GM18858 (cell line): ENCODE data around the gene RPRM.
"Not testable (repeated sequence)": the region's sequence is repeated elsewhere in the genome, so short reads cannot be mapped to it uniquely, and the experiment has no call there.

ENCODE experiments used
- ATAC-seq: cut with Tn5 transposase; IDR thresholded peaks from one replicate; pipeline ENCODE4 v1.9.1; 2021; ENCODE audit not compliant: unreplicated experiment

Gene RPRM

DNA sequence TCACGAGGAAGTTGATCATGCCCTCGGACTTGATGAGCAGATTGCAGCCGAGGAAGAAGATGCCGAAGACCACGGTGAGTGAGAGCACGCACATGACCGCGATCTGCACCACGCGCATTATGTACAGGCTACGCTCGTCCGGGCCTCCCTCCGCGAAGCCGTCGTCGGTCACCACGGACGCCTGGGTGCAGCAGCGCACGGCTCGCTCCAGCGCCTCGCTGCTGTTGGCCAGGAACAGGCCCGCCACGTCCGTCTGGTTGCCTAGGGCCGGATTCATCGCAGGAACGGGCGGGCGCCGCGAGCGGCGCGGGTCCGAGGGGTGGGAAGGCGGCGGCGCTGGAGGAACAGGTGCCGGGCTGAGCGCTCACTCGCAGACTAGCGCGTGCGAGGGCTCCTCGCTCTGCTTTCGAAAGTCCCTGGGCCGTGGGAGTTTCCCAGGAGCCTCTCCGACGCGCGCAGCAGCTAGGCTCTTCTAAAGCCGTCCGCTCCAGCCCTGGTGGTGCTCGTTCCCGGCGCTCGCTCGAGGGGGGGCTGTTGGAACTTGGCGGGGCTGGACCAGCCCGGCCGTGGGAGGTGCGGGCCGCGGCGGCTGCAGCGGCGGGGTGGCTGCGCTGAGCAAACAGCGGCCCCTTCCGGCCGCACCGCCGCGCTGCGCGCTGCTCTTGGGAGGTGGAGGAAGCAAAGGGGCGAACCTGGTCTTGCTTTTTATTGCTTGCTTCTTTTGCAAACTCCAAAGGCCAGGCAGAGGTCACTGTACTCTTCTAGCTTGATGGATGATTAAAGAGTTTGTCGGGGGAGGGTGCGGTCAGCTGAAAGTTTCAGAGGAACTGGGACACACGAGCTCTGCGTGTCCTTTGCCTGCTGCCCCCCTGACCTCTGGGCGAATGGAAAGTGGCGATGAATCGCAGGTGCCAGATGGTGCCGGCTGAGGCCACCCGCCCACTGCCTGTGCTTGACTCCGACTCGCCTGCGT is at the start of gene RPRM:
RPRM (minus strand) TSS at position 474 of the 973 bp plus-strand sequence; CDS start at position 277, 197 bp downstream.
- ATAC-seq = peak; percentile 74

DNA sequence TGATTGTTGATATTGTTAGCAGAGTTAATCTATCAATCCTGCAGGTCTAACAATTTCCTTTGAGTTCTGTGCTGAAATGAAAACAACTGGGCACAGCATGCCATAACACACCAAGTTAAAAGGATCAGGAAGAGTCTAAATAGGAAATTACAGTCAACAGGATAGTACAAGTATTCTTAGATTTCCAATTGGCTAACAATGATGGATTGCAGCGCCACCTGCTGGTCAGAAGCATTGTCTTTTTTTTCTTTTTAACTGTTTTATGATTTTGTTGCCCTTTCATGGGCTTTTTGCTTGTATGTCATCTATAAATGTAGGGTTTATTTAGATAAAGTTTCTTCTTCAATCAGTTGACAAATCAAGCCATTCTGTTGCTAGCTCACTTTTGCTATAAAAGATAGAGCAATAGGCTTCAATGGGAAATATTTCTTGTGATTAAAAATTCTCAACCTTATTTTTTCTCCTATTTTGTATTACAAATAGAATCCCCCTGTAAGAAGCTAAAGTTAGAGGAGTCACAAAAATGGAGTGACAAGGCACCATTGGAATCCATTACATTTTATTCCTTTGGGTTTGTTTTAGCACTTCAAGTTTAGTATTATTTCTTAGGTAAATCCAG is 40.8 kb upstream of the RPRM start:
- peak; percentile 40 for ATAC-seq

DNA sequence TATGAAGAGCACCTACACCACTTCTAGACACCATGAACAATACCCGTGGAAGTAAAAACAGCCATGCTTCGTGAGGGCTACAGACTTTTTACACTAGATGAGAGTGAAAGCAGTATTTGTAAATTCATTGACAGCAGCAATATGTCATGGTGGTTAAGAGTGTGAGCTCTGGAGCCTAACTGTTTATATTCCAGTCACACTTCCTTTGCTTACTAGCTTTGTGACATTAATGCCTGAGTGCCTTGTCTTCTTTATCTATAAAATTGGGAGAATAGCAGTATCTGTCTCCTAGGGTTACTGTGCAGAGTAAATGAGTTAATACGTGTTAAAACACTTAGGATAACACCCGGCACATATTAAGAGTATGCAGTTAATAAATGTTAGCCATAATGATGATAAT is 33.8 kb upstream of the RPRM start:
- no peak for ATAC-seq

DNA sequence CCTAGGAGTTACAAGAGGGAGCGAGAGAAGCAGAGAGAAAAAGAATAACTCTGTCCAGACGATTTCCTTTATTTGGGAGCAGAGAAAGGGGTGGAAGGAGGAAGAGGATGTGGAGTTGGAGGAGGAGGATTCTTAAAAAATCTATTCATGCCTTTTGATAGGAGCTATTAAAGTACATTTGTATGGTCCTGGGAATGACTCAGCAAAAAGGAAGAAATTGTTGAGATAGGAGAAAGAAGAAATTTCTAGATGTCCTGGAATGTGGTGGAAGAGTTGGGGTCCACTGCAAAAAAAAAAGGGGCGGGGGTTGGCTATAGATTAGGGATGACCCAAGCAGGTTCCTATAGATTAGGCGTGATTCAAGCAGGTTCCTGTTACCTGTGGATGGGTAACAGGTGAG is 32.4 kb upstream of the RPRM start:
- no peak for ATAC-seq

DNA sequence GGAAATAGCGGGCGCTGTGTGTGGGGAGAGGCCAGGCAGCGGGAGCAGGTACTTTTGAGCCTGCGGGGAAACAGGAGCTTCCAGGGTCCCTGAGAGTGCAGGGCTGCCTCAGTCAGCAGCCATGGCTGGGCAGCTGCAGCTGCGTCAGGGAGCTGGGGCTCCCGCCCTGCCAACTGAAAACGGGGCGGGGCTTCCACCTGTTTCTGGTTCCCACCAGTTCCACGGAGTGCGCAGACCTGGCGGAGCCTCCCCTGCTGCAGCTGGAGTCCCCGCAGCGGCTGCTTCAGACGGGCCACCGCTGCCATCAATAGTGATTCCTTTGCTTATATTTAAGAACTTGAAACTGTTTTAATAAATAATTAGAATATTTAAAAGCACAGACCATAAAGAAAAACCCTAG is 30.6 kb upstream of the RPRM start:
- ATAC-seq = no peak

DNA sequence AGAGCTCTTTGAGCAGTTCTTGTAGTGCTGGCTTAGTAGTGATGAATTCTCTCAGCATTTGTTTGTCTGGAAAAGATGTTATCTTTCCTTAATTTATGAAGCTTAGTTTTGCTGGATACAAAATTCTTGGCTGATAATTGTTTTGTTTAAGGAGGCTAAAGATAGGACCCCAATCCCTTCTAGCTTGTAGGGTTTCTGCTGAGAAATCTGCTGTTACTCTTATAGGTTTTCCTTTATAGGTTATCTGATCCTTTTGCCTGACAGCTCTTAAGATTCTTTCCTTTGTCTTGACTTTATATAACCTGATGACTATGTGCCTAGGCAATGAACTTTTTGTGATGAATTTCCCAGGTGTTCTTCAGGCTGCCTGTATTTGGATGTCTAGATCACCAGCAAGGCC is 27.9 kb upstream of the RPRM start:
- ATAC-seq = not testable (repeated sequence)

DNA sequence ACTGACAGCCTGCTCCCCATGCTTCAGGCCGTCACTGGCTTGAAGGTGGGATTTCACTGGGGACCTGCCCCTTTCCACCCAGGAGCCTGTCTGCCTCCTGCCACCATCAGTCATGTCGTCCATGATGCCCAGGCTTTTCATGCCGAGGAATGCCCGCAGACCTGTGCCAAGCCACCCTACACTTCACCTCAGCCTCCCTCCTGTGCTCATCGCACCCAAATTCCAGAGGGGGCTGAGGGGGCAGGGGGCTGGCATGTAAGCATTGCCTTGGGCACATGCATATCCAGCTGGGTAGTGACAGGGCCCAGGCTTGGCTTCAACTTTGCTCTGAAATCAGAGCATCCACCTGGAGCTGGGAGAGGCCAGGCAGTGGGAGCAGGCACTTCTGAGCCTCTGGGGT is 20.9 kb upstream of the RPRM start:
- ATAC-seq = no peak

DNA sequence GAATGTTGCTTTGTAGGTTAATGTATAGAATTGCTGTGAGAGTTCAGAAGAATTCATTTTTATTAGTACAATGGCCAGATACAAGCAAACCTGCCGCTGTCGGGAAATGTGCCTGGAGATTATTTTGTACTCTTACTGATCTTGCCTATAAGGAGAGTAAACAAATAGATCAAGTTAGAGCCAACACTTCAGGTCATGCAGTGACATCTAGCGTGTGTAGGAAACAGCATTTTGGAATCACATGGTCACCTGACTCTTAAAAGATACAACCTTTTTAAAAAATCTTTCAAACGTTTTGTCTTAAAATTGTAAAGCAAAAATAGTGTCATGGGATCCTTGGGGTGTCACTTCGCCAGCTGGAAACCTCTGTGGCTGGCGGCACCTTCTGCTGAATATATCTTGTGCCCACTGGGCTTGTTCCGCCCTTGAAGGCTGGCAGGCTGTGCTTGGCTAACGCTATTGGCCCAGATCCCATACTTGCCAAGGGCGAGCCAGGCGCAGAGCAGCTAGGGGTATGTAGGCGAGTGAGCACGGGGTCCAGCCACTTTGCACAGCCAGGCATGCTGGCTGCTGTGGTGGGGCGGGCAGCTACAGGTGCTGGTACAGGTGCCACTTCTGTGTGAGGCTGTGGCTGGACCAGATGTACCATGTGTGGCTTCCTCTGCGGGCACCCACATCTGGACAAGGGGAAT is 19.5 kb upstream of the RPRM start:
- no peak for ATAC-seq

DNA sequence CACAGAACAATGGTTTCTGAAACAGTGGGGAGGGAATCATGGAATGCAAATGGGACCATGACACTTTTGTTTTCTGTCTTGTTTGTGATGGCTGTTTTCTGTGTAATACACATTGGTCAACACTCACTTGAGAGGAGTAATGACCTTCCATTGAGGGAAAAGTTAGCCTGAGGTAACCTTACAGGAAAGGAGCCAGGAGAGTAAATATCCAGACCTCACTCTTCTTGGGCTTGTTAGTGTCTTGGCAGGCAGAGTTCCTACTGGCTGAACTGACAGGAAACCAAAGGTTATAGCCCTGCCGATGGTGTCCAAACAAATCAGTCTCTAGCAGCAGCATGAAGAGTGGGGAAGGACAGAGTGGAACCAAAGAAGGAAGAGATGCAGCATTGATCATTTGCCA is 17.2 kb upstream of the RPRM start:
- ATAC-seq = no peak

DNA sequence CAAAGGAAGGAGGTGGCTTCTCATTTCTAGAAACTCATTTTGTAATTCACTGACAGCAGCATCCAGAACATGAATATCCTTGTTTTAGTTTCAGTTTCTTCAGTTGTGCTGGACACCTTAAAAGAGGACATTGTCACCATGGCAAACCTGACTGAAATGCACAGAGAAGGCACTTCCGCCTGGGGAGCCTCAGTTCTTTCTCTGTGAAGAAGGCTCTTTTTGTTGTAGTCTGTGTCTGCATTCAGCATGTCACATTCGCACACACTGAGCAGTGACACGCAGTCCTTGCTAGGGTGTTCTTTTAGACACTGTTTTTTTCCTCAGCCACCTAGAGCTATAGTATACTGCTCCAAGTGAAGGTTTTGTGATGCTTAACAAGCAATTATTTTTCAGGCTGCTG is 9.5 kb upstream of the RPRM start:
- ATAC-seq = no peak

DNA sequence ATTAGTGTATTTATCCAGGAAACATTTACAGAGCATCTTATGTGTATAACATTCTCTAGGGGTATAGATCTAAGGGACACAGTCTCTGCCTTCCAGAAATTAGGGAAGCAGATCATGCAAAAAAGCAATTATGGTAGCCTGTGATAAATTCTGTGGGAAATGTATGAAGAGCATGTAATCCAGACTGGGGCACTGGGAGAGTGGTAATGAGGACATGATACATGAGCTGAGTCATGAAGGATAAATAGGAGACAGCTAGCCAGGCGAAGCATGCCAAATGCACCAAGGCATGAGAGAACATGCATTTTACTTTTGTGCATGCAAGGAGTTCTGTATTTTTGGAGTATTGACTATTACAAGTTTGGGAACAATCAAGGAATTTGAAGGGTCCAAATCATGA is 8.9 kb upstream of the RPRM start:
- no peak for ATAC-seq

DNA sequence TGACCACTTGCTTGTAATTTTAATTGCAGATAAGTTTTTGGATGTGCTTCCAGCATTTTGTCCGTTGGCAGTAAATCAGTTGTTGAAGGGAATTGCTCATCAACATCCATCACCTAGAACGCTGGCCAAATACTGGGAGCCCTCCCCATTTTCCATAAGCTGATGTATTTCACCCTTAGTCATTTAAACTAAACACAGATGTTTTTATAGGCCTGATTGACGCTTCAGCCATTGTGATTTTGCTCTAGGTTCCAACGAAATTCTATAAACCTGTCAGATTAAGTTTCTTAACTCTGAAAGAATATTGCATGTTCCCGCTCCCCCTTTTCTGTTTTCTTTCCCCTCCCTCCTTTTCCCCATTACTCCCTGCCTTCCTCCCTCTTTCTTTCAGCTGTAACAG is 1.0 kb upstream of the RPRM start:
- no peak for ATAC-seq

DNA sequence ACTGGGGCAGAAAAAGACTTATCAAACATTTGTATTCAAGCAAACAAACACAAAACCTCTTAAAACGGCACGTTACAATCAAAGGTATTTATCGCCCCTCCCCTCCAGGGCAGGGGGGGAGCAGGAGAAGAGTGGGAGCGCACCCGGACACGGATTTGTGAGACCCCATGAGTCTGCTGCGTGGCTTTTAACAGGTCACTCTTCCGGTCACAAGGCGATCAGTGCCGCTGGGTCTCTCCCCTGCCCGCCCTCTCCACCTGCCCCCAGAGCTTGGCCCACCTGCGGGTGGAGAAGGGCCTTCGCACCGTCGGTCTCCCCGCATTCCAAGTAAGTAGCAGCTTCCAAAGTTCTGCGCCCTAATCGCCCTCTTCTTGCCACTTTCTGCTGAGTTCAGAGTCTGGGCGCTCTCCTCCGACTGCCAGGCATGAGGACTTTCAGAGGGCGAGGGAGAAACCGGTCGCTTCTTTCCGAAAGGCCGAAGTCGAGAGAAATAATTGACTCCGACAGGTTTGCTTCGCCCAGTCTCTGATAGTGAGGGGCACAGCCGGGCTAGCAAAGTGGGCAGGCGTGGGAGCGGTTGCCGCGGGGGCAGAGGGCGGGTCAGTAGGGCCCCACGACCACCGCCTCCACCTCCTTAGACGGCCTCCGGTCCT is 800 bp downstream of the RPRM start:
- ATAC-seq = no peak

DNA sequence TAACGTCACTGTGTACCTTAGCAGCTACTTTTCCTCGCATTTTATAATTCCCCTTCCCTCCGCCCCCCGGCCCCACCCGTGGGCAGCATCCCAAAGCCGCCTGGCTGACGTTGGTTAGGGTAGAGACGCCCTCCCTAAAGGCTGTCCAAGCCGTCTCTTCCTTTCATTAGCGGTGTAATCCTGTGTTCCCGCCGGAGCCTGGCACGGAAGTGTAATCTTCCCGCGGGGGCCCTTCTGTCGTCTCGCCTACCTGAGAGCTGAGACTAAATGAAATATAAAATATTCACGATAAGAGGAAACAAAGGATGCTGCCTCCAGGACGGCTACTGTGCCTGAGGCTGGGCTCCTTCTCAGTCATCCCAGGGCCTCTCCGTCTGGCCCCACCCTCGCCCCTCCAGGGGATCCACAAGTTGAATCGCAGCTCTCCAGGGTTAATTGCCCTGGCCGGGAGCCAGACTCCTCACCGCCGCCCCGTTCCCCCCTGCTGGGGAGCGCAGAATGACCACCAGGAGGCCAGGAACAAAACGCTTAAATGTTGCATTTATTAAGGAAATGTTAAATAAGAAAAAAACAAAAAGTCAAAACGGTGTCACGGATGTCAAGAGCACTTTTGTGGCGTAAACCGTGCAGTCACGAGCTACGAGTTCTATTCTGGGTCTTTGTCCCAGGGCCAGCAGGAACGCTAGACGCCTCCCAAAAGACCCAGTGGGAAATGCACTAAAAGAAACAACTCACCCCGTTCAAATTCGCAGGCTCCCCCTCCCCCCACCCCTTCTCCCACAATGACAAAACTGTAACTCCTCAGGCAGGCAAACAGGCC is 1.5 kb downstream of the RPRM start:
- ATAC-seq = no peak

DNA sequence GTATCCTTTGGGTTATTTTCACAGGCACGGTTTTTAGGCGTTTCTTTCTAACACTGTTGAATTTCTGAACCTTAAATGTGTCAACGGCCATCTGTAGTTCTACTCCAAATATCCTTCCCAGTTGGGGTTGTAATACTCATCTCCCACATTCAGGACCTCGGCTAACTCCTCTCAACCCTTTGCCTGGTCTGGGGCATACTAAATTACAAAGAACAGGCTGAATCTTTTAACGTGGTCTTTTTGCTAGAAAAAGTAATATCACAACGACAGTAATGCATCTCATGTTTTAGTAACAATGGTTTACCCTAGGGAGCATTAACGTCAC is 2.1 kb downstream of the RPRM start:
- ATAC-seq = no peak

DNA sequence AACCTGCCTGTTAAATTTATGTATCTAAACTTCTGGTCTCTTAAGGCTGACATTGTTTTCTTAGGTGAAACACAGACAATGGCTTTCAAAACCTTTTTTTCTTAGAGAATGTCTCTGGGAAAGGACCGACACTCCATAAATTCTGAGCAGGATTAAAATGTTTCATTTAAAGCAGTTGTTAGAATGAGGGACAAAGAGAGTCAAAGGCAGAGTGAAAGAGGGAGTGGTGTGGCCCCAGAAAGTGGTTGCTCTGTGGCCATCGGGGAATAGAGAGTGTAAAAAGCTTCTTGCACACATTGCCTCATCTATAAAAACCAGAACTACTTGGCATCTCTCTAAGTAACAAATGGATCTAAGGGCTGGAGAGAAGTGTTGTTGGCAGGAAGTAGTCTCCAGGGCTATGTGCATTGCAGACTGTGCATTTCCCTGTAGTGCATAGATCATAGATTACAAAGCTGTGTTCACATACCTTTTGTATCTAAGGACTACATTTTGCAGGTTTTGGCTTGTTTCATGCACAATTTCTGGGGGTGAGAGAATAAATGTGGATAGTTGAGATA is 3.6 kb downstream of the RPRM start:
- no peak for ATAC-seq

DNA sequence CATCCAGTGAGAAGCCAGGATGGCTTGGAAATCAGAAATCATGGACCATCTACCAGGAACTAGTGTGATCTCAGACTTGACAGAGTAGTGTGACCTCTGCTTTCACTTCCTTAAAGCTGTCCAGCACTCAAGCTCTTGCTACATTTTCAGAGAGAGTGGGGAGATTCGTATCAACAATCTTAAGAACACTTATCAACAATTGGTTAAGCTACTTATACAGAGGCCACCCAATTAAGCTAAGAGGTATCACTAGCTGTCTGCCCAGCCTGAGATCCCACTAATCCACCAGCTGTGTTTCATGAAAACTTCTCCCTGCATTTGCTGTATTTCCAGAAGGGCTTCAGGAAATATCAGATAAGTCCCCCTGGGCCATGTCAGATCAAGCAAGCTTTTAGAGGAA is 4.2 kb downstream of the RPRM start:
- no peak for ATAC-seq

DNA sequence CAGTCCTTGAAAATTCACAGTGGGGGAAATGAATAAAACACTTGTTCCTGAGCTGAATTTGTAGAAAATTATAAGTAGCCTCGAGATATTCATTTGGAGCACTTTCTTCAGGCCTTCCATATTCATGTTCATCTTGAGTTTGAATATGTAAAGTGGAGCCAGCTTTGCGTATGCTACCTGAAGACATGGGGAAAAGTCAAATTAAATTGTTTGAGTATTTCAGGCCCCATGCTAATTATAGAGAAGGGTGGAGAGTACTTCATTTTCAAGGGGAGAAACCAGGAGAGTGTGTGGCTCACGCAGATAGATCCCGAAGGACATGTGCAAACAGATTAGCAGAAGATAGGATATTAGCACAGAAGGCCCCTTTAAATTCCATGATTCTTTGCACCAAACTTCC is 7.7 kb downstream of the RPRM start:
- no peak for ATAC-seq

DNA sequence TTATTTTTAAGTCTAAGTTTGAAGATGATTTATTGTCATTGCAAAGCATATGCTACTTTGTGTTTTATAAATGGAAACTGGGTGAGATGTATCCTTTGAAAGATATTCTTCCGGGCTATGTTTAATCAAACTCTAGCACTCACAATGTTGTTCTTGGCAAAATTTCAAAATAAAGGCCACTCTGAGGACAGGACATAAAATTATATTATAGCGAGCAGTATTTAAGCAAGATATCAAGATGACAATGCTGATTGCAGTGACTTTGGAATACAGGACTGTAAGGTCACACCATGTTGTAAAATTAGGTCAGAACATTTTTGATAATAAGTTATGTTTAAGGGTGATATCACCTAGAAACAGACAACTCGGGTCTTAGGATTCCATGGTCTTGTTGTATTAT is 14.2 kb downstream of the RPRM start:
- ATAC-seq = no peak

DNA sequence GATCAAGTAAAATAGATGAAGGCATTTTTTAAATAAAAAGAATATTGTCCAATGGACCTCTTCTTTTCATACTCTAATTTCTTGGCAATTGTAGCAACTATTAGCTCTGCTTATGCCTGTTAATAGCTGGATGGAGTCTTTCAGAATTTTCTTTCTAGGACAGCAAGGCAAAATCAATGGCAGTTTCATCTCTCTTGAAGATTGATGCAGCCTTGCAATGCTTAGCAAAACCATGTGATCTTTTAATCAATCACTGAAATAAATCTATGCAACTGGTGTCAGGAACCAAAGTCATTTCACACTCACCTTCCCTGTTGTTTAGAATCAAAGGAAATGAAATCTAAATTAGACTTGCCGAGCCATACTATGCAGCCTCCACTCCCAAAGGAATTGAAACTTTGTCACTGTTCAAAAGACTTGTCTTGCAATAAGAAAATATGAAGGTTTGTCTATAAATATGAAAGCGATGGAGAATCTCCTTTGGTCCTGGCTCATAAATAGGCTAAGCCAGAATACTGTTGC is 16.2 kb downstream of the RPRM start:
- no peak for ATAC-seq
